Sigmoid colon (tissue), 4 donors: ENCODE data around the gene MED14.

Experiments
- POLR2A ChIP-seq, 2 donors: fragments of 450-650 bp; IDR thresholded peaks; one replicate each; pipeline ENCODE4 v1.6.1; 2016; ENCODE audit warnings: antibody characterized with exemption in 2 of 2, mild to moderate bottlenecking in 2 of 2, moderate library complexity in 2 of 2
- POLR2AphosphoS5 ChIP-seq, 4 donors: sonication (generic); formaldehyde crosslinking; IDR thresholded peaks; one replicate each; pipeline ENCODE4 v1.6.1; 2017; ENCODE audit warnings: antibody characterized with exemption in 4 of 4
- TF ChIP-seq, protein P1 (sequence below), 4 experiments: fragments of 450-650 bp in 3 of 4; fragments of 200-600 bp in 1 of 4; IDR thresholded peaks; one replicate each; pipeline ENCODE4 v1.5.1; 2016 to 2019; ENCODE audit warnings: antibody characterized with exemption in 4 of 4, mild to moderate bottlenecking in 3 of 4, moderate library complexity in 2 of 4

DNA sequence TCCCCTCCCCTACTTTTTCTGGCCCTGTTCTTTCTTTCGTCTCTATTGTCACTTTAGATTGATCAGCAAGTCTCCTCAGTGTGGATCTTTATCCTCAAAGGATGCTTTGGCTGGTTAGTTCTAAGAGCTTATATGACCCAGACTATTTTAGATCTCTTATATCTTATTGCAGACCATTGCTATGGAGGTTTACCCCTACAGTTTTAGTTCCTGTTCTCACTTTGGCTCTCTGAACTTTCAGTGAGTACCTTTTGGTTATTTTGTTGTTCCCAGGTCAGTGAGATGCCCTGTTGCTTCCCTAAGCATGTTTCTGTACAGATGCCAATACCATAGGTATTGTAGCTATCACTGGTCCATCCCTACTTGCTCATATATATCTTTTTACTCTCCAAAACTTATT is 24.0 kb upstream of the MED14 start:
- TF ChIP-seq, protein P1, sequence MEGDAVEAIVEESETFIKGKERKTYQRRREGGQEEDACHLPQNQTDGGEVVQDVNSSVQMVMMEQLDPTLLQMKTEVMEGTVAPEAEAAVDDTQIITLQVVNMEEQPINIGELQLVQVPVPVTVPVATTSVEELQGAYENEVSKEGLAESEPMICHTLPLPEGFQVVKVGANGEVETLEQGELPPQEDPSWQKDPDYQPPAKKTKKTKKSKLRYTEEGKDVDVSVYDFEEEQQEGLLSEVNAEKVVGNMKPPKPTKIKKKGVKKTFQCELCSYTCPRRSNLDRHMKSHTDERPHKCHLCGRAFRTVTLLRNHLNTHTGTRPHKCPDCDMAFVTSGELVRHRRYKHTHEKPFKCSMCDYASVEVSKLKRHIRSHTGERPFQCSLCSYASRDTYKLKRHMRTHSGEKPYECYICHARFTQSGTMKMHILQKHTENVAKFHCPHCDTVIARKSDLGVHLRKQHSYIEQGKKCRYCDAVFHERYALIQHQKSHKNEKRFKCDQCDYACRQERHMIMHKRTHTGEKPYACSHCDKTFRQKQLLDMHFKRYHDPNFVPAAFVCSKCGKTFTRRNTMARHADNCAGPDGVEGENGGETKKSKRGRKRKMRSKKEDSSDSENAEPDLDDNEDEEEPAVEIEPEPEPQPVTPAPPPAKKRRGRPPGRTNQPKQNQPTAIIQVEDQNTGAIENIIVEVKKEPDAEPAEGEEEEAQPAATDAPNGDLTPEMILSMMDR (IDR thresholded peaks at IDR 0.05): no peak
- no peak for TF ChIP-seq POLR2AphosphoS5 (IDR thresholded peaks at IDR 0.05)
- TF ChIP-seq POLR2A (IDR thresholded peaks at IDR 0.05): no peak
